NCI-H69 (cell line): Measurements from ENCODE around the gene PLEKHA5.
"Not testable (repeated sequence)": the region's sequence is repeated elsewhere in the genome, so short reads cannot be mapped to it uniquely, and the experiment has no call there.

Experiments
- DNase-seq: peaks from one replicate; lab custom pipeline; 2025; lab: John Stamatoyannopoulos, UW

Gene PLEKHA5

DNA sequence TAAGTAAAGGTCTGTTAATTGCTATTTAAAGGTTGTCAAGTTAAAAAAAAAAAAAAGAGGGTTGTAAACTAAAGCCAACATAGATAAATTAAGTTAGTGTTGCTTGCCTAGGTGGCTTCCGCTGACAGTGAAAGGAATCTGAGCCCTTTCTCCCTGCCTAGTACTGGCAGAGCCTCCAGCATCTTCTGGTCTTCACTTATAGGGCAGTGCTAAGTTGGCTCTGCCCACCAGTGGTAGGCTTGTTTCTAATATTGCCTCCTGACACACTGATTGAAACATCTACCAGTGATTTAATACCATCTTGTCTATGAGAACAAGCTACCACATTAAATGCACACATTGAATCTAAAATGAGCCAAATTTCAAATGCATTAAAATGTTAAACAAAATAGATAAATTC is 39.7 kb downstream of the PLEKHA5 start:
- no peak for DNase-seq

DNA sequence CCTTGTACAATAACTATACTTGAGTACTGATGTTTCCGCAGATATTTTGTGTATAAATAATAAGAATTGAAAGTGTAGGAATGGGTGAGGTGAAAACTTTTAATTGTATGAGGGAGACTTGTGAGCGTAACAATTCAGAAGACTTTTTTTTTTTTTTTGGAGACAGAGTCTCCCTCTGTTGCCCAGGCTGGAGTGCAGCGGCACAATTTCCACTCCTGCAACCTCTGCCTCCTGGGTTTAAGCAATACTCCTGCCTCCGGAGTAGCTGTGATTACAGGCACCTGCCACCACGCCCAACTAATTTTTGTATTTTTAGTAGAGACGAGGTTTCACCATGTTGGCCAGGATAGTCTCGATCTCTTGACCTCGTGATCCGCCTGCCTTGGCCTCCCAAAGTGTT is 40.8 kb downstream of the PLEKHA5 start:
- not testable (repeated sequence) for DNase-seq

DNA sequence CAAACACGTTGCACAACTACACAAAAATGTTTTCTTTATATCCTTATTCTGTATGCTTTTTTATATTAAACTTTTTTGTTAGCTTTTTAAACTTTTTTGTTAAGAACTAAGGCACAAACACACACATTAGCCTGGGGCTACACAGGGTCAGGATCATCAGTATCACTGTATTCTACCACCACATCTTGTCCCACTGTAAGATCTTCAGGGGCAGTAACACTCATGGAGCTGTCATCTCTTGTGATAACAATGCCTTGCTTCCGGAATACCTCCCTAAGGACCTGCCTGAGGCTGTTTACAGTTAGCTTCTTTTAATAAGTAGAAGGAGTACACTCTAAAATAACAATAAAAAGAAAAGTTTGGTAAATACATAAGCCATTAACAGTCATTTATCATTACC is 42.2 kb downstream of the PLEKHA5 start:
- DNase-seq: peak; percentile 22

DNA sequence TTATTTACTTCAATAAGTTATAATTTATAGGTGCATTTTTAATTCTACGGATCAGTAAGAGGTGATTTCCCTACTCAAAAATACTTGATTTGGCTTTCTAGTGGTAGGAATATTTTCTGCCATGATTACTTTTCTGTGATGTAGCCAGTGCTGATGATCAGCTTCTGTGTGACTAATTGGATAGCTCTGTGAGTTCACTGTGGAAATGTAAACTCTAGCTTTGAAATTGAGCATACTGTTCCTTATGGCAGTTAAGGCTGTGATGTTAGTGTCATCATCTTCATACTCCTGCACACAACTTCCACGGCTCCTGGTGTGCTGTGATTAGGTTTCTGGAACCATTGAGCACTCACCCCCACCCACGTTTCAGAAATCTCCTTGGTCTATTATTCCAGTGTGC is 48.2 kb downstream of the PLEKHA5 start:
- DNase-seq: no peak

DNA sequence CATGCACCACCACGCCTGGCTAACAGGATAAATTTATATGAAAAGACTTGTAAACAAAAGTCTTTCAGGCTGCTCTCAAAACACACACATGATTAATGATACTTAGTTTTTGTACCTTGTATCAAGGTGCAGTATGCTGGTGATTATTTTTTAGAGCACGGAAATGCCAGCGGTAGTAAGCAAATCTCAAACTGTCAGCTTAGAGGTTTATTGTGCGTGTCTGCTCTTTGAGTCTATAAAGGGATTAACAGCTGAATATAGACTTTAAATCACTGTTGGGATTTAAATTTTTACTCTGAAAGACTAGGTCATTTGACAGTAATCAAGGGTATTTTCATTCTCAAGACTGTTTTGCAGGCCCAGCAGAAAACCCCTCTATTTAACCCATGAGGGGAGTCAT is 50.5 kb downstream of the PLEKHA5 start:
- DNase-seq: no peak

DNA sequence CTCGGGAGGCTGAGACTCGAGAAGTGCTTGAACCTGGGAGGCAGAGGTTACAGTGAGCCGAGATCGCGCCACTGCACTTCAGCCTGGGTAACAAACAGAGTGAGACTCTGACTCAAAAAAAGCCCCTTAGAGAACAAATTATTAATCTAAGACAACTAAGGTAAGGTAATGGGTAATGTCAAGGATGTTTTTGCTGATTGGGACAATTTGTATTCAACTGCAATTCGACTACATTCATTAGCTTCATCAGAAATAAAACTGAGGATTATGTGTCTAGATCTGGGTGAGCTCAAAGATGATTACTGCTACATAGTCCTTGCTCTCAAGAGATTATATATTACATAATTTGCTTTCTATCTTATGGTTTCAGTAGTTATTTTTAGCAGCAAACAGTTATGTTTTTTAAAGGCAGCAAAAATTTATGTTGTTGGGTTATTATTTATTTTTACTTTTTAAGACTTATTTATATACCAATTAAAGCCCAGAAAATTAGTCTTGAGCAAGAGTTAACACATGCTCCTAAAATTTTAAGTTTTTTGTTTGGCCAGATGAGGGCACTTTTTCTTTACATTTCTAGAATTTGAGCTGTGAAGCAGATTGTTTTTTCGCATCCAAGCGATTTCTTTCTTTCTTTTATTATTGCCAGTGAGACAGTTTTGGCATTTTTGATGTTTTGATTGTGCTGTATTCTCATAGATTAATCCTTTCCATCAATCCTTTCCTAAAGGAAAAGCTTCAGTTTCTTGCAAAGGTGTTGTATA is 52.3 kb downstream of the PLEKHA5 start:
- DNase-seq: peak; percentile 19

DNA sequence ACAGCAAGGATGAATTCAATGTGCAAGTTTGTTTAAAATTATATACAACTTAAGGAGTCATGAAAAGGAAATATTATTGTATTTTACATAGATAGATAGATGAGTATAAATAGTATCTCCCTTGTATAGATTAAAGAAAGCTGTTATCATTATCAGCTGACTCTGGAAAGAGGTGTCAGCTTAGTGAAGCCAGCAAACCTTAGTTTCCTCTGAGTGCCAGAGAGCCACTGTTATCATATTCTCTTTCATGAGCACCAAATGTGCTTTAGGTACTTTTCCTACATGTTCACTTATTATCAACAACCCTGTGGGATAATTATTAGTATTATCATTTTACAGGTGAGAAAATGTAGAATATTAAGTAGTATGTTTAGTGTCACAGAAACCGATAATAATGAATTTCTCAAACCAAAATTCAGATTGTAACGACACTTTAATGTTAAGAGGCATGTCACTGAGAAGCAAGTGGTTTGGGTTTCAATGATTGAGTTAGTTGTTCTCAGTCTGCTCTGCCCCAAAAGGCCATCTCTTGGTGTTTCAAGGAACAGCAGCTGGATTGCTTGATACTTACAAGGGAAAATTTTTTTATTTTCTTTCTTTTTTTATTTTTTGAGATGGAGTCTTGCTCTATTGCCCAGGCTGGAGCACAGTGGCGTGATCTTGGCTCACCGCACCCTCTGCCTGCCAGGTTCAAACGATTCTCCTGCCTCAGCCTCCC is 53.7 kb downstream of the PLEKHA5 start:
- DNase-seq: peak; percentile 6

DNA sequence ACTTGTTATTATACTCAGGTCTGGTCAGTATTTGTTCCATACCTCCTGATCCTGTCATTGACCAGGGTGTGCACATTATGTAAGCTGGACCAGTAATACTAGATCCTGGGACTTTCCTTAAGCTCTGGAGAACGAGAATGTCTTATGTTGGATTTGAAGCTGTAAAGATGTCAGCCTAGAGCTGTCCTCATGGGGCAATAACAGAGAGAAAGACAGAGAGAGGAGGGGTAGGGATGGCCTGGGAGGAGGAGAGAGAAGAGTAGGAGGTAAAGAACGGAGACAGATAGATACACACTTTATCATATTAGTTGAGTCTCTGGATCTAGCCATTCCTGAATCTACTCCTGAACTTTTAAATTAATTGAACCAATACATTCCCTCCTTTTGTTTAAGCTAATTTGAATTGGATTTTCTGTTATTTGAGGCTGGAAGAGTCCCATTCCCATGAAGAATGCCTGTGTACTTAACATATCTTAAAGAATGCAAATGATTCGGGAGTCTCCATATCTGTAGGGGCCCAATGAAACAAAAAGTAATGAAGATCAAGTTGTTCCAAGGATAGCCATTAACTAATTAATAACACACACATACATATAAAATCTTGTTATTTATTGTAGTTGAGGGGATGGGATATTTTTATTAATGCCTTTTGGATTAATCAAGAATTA is 55.9 kb downstream of the PLEKHA5 start:
- DNase-seq: no peak

DNA sequence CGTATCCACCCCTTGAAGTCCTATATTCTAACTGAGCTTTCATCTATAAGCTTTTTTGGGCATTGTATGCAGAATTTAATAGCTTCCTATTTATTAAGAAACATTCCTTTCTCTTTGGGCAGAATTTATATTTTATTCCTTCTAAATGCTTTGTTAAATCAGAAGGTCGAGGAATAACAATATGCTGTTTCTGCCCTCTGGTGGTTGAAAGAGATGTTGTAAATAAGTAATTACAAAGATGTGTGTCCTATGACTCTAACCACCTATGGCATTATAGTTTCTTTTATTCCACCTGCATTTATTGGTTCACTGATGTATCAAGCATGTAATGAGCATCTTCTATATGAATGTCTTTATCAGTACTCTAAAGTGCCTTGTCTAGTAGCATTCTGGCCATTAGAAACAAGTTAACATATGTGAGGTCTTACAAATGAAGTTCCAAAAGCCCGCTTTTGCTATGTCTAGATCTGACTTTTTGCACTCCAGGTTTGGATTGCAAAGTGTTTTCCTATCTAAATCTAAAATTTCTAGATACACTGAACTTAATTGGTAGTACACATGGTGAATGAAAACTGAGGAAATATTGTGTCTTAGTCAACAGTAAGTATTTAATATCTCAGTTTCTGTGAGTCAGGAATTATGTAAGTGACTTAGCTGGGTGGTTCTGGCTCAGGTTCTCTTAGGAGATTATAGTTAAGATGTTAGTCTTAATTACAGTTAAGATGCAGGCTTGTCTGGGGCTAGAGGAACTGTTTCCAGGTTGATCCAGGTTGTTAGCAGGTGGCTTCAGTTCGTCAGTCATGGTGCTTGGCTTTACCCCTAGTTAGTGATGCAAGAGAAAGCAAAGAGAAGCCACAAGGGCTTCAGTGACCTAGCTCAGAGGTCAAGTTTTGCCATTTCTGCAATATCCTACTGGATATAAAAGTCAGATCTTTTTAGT is 57.5 kb downstream of the PLEKHA5 start:
- peak; percentile 45 for DNase-seq

DNA sequence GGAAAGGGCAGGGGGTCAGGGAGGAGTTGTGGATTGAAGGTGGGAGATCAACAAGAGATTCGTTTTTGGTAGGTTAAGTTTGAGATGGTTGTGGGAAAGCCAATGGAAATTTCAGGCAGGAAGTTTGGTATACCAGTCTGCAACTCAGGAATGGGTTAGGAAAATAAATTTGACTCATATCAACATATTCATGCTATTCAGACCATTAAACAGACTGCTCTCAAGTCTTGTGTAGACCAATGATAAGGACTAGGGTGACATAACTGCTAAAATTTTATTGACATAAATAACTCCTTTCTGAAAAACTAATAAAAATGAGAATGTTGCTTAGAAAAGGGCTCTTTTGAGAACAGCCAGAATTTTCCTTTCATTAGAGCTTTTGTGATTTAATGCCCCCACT is 60.0 kb downstream of the PLEKHA5 start:
- no peak for DNase-seq

DNA sequence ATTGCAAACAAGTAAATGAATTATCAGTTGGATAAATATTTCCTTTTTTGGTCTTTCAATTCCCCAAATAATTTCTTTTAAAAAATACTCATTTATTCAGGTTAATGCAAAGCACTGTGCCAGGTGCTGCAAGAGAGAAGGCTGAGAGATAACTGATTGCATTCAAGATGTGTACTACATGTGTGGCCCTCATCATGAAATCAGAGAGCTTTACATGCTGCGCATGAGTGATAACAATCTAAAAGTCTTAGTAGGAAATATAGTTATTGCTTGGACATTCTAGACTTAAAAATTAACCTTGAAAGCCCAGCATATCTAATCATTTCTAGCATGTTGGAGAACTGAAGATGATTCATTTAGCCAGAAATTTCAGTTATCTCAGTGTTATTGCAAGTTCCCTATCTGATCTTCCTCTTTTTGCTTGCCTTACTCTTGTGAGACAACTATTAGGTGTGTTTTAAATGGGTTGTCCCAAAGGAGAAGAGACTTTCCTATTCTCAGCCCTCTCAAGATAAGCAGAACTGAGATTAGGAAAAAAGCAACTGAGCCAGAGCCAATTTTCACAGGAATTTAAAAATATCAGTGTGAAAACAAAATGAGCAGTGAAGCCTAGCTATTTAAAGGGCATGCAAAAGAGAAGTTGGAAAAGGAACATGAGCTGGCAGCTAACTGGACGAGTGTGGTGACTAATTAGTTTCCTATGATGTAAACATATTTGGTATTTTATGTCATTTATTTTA is 60.9 kb downstream of the PLEKHA5 start:
- DNase-seq: no peak

DNA sequence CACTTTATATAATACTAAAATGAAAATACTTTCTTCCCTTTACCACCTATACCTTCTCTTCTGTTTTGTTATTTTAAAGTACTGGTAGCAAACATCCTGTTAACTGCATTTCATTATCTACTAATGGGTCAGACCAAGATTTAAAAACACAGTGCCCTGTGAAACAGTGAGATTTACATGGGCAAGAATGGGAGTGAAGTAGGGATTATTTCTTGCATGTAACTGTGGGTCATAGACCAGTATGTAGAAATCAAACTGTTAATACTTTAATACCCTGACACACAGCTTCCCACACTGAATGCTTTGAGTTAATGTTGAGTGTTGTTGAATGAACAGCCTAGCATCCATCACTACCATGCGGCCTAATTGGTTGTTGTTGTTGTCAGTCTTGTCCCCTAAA is 61.6 kb downstream of the PLEKHA5 start:
- DNase-seq: no peak

DNA sequence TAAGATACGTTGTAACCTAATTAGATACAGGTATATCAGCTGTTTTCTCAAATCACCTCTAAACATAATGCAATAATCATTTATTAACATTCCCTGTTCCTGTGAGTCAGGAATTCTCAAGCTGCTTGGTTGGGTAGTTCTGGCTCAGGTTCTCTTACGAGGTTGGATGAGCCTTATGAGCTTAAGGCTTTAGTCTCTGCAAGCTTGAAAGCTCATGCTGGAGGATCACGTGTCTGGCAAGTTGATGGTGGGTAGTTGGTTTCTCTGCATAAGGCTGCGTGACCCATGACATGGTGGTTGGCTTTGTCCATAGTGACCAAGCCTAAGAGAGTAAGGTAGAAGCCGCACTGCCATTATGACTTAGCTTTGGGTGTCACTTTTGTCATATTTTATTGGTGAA is 62.0 kb downstream of the PLEKHA5 start:
- no peak for DNase-seq

DNA sequence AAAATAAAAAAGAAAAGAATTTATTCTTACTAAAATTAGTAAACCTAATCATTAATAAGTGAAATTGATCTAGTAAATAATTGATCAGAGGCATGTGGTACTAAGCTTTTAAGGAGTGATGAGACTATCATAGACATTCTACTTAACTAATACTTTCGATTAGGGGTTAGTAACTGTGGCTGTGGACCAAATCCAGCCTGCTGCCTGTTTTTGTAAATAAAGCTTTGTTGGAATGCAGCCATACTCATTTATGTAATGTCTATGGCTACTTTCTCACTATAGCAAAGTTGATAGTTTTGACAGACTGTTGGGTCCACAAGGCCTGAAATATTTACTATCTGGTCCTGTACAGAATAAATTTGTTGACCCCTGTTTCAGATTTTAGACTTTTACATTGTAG is 63.2 kb downstream of the PLEKHA5 start:
- peak; percentile 40 for DNase-seq

DNA sequence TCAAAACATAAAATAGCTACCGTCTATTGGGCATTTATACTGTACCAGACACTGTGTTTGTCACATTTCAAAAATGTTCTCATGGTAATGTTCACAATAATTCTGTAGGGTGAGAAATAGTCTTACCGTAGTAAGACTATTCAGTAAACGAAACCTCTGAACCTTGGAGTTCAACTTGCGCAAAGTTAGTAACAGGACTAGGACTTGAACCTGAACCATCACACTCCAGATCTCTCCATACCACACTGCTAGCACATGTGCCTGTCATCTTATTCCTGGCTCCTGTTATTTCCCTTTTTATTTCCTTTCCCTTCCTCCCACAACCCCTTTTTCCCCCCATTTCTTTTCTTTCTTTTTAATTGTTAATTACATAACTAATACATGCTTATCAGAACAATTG is 65.4 kb downstream of the PLEKHA5 start:
- DNase-seq: peak; percentile 52

DNA sequence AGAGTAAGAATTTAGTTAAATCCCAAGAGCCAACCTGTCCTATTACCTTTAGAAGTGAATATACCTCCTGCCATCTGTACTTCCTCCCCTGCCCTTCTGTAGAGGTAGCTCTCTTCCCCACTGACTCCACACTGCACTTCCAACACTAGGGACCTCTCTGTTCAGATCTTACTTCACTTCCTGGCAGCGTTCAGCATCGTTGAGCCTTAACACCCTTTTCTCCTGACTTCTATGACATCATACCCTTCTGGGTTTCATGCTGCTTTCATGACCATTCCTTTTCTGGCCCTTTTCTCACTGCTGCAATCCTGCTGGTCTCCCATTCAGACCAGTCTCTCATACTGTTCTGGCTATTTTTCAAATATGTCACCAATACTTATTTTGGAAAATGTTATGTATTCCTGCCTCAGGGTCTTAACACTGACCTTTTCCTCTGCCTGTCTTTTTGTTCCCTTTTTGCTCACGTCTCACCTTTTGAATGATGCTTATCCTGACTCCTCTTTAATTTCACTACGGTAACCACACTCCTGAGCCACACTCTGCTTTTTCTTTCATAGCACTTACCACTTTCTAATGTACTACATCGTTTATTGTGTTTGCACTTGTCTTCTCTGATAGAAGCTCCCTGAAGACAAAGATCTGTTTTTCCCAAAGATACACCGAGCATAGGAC is 67.6 kb downstream of the PLEKHA5 start:
- DNase-seq: peak; percentile 90

DNA sequence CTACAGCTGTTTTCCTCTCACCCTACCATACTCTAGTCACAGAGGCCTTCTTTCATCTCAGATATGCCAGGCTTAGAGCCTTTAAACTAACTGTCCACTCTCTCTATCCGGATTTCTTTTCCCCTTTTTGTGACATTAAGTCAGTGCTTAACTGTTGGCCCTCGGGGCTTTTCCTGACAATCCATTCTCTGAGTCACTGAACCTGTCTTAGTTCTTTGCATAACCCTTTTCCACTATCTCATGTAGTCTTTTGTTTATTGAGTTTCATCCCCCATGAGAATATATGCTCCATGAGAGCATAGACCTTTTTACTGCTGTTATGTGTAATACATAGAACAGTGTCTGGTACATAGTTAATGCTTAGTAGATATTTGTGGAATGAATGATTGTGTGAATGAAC is 68.7 kb downstream of the PLEKHA5 start:
- peak; percentile 84 for DNase-seq

DNA sequence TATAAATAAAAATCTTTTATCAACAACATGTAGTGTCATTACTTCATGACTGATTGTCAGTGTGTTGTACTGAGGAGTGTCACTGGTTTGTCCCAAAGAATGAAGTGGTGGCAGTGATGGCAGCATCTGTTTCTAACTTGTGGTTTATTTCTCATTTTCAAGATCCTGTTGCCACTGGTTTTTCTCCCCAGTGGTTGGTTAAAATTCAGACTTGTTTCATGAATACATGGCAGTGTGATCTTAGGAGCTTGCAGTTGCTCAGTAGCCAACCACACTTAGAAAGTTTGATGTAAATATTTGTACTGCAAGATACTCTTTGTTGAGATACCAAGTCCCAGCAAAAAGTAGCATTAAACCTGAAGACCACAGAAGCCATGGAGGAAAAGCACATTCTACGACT is 69.8 kb downstream of the PLEKHA5 start:
- DNase-seq: peak; percentile 3

DNA sequence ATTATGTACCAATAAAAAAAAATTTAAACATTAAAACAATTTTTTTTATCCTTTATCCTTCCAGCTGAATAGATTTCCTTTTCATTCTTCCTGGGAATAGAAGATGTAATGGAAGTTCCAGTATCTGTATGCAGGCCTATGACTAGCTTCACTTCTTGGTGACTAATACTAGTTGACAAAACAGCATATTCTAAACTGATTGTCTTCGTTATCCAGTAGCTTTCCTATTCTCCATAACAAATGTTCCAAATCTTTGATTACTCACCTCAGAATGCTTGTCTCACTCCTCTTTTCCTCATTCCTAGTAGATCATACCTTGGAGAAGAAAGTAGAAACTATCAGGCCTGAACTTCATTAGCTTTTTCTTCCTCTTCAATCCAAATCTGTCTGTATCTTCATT is 70.7 kb downstream of the PLEKHA5 start:
- DNase-seq: no peak

DNA sequence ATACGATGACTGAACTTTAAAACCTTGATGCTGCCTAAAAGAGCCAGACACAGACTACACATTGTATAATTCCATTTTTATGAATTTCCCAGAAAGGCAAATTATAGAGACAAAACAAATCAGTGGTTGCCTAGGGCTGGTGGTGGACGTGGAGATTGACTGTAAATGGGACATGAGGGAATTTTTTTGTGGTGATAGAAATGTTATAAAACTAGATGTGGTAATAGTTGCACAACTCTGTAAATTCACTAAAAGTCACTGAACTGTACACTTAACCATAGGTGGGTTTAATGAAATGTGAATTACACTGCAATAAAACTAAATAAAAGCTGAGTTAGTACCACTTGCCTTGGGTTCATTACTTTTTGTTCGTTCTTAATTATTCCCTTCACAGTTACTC is 72.1 kb downstream of the PLEKHA5 start:
- no peak for DNase-seq

DNA sequence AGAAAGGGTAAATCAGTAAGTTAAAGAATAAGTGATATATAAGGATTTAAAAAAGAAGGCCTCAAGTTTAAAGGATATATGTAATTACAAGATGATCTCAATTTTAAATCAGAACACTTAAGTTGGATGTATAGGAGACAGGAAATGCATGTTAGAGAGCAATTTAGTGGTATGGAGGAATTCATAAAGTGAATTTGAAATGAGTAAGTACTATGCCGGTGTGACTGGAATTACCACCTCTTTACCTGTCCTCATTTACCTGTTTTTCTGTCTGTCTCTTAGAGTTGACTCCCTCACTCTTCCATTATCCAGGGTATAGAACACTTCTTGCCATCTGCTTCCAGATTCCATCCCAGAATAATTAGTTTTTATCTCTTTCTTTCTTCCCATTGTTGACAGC is 73.5 kb downstream of the PLEKHA5 start:
- no peak for DNase-seq
